HEK293 (cell line): Measurements from ENCODE around the gene MAPK12.

Experiments
- EGR2 ChIP-seq: fragments of 450-650 bp; formaldehyde crosslinking; IDR thresholded peaks from 2 replicates; pipeline ENCODE4 v1.5.1; 2016; ENCODE audit warnings: low read depth, missing biosample characterization, missing genetic modification characterization
- HOXA7 ChIP-seq: sonication (generic); formaldehyde crosslinking; IDR thresholded peaks from 2 replicates; pipeline ENCODE4 v1.8.1; 2022; ENCODE audit warnings: missing genetic modification reagents, borderline replicate concordance
- HOXC10 ChIP-seq: sonication (generic); formaldehyde crosslinking; IDR thresholded peaks from 2 replicates; pipeline ENCODE4 v1.8.1; 2023; ENCODE audit warnings: mild to moderate bottlenecking, missing genetic modification reagents
- KLF10 ChIP-seq: fragments of 450-650 bp; IDR thresholded peaks from 2 replicates; pipeline ENCODE4 v1.5.1; 2018; ENCODE audit warnings: missing biosample characterization, mild to moderate bottlenecking, missing genetic modification characterization
- OSR2 ChIP-seq: fragments of 450-650 bp; formaldehyde crosslinking; IDR thresholded peaks from 2 replicates; pipeline ENCODE4 v1.5.1; 2016; ENCODE audit warnings: missing biosample characterization, missing genetic modification characterization
- PRDM2 ChIP-seq: fragments of 450-650 bp; formaldehyde crosslinking; IDR thresholded peaks from 2 replicates; pipeline ENCODE4 v1.5.1; 2016; ENCODE audit warnings: missing biosample characterization, missing genetic modification characterization, borderline replicate concordance
- PRDM6 ChIP-seq: fragments of 450-650 bp; formaldehyde crosslinking; IDR thresholded peaks from 2 replicates; pipeline ENCODE4 v1.5.1; 2017; ENCODE audit warnings: missing biosample characterization, missing genetic modification characterization
- SCRT1 ChIP-seq: fragments of 450-650 bp; formaldehyde crosslinking; IDR thresholded peaks from 2 replicates; pipeline ENCODE4 v1.5.1; 2016; ENCODE audit warnings: missing biosample characterization, missing genetic modification characterization, borderline replicate concordance
- SP3 ChIP-seq: fragments of 450-650 bp; formaldehyde crosslinking; IDR thresholded peaks from 2 replicates; pipeline ENCODE4 v1.5.1; 2016; ENCODE audit warnings: missing biosample characterization, missing genetic modification characterization
- TCF7L2 ChIP-seq: IDR thresholded peaks from 2 replicates; pipeline ENCODE4 v1.6.1; 2011; ENCODE audit warnings: low read depth, mild to moderate bottlenecking, inconsistent platforms, low read length, moderate library complexity, borderline replicate concordance
- WT1 ChIP-seq: fragments of 450-650 bp; formaldehyde crosslinking; IDR thresholded peaks from 2 replicates; pipeline ENCODE4 v1.5.1; 2016; ENCODE audit warnings: missing biosample characterization, missing genetic modification characterization
- ZBTB1 ChIP-seq: fragments of 450-650 bp; formaldehyde crosslinking; IDR thresholded peaks from 2 replicates; pipeline ENCODE4 v1.5.1; 2016; ENCODE audit warnings: missing biosample characterization, missing genetic modification characterization
- ZBTB21 ChIP-seq: fragments of 450-650 bp; formaldehyde crosslinking; IDR thresholded peaks from 2 replicates; pipeline ENCODE4 v1.5.1; 2017; ENCODE audit warnings: missing biosample characterization, missing genetic modification characterization
- ZFP69B ChIP-seq: fragments of 450-650 bp; formaldehyde crosslinking; IDR thresholded peaks from 2 replicates; pipeline ENCODE4 v1.5.1; 2016; ENCODE audit warnings: missing biosample characterization, missing genetic modification characterization
- ZNF112 ChIP-seq: fragments of 450-650 bp; formaldehyde crosslinking; IDR thresholded peaks from 2 replicates; pipeline ENCODE4 v1.5.0; 2017; ENCODE audit warnings: missing biosample characterization, missing genetic modification characterization
- ZNF146 ChIP-seq: fragments of 450-650 bp; formaldehyde crosslinking; IDR thresholded peaks from 2 replicates; pipeline ENCODE4 v1.5.1; 2016; ENCODE audit warnings: missing biosample characterization, missing genetic modification characterization
- ZNF2 ChIP-seq: fragments of 450-650 bp; formaldehyde crosslinking; IDR thresholded peaks from 2 replicates; pipeline ENCODE4 v1.5.1; 2016; ENCODE audit warnings: missing biosample characterization, missing genetic modification characterization
- ZNF366 ChIP-seq: fragments of 450-650 bp; formaldehyde crosslinking; conservative IDR thresholded peaks from 2 replicates; pipeline ENCODE4 v1.5.1; 2016; ENCODE audit warnings: missing biosample characterization, missing genetic modification characterization
- ZNF416 ChIP-seq: fragments of 450-650 bp; formaldehyde crosslinking; IDR thresholded peaks from 2 replicates; pipeline ENCODE4 v1.5.1; 2016; ENCODE audit warnings: missing biosample characterization, missing genetic modification characterization
- ZNF521 ChIP-seq: fragments of 450-650 bp; formaldehyde crosslinking; IDR thresholded peaks from 2 replicates; pipeline ENCODE4 v1.5.1; 2017; ENCODE audit warnings: missing biosample characterization, mild to moderate bottlenecking, missing genetic modification characterization
- ZNF560 ChIP-seq: fragments of 450-650 bp; formaldehyde crosslinking; IDR thresholded peaks from 2 replicates; pipeline ENCODE4 v1.5.1; 2017; ENCODE audit warnings: missing biosample characterization, missing genetic modification characterization, borderline replicate concordance
- ZNF561 ChIP-seq: fragments of 450-650 bp; IDR thresholded peaks from 2 replicates; pipeline ENCODE4 v1.5.1; 2018; ENCODE audit warnings: missing biosample characterization, missing genetic modification characterization, borderline replicate concordance
- ZNF610 ChIP-seq: fragments of 450-650 bp; formaldehyde crosslinking; IDR thresholded peaks from 2 replicates; pipeline ENCODE4 v1.5.1; 2016; ENCODE audit warnings: missing biosample characterization, missing genetic modification characterization, borderline replicate concordance
- ZNF670 ChIP-seq: fragments of 450-650 bp; formaldehyde crosslinking; IDR thresholded peaks from 2 replicates; pipeline ENCODE4 v1.5.1; 2016; ENCODE audit warnings: missing biosample characterization, missing genetic modification characterization, low read depth
- ZSCAN18 ChIP-seq: fragments of 450-650 bp; formaldehyde crosslinking; IDR thresholded peaks from 2 replicates; pipeline ENCODE4 v1.5.1; 2016; ENCODE audit warnings: missing biosample characterization, missing genetic modification characterization
- ZXDB ChIP-seq: fragments of 450-650 bp; formaldehyde crosslinking; IDR thresholded peaks from 2 replicates; pipeline ENCODE4 v1.5.1; 2016; ENCODE audit warnings: missing biosample characterization, missing genetic modification characterization
- TF ChIP-seq, protein P1 (sequence below): fragments of 450-650 bp; formaldehyde crosslinking; IDR thresholded peaks from 2 replicates; pipeline ENCODE4 v1.5.1; 2017; ENCODE audit warnings: missing biosample characterization, missing genetic modification characterization
- TF ChIP-seq, protein P2 (sequence below): fragments of 450-650 bp; formaldehyde crosslinking; IDR thresholded peaks from 2 replicates; pipeline ENCODE4 v1.5.1; 2016; ENCODE audit warnings: missing biosample characterization, missing genetic modification characterization, low read depth

The MAPK12 gene

DNA sequence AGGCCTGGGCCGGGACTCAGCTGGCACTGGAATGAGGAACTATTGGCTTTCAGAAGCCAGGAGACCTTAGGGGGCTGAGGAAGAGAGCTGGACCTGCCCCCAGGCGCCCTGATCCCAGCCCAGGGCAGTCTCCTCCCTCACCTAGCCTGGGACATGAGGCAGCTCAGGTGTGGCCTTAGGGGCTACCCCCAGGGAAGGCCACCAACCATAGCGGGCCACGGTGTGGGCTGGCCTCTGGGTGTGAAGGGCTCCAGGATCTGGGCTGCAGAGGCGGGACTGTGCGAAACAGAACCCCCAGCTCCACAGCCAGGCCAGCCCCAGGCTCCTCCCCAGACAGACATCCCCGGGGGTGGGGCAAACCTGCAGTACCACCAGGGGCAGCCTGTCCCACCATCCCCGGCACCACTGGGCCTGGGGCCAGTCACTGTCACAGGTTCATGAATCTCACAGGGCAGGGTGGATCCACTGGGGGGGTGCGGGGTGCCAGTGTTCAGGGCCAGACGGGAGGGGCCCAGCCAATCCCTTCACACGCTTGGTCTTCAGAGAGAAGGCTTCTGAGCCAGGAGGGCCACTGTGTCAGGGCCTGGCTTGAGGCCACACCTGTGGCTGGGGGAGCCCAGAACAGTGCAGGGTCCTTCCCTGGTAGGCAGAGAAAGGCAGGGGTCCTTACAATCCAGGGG lies 42.5 kb upstream of the MAPK12 start (continued):
- TF ChIP-seq PRDM2 (tag by site-specific recombination) (no peak), ZNF416 (no peak), ZNF2 (tag by site-specific recombination) (no peak), KLF10 (tag by site-specific recombination) (no peak), ZNF112 (tag by site-specific recombination) (no peak), ZNF521 (tag by site-specific recombination) (no peak), EGR2 (tag by site-specific recombination) (peak; percentile 33; the same call in 1 of the 2 replicates), PRDM6 (tag by site-specific recombination) (no peak), ZNF560 (tag by site-specific recombination) (no peak), HOXC10 (no peak), ZNF561 (tag by site-specific recombination) (no peak), ZSCAN18 (tag by site-specific recombination) (no peak), ZXDB (tag by site-specific recombination) (no peak), HOXA7 (CRISPR knock-in tag) (no peak), ZNF670 (tag by site-specific recombination) (no peak), SCRT1 (tag by site-specific recombination) (no peak), ZNF610 (tag by site-specific recombination) (no peak), WT1 (no peak), ZFP69B (tag by site-specific recombination) (no peak), SP3 (tag by site-specific recombination) (peak; percentile 57), OSR2 (tag by site-specific recombination) (peak; percentile 29; the same call in 1 of the 2 replicates), TCF7L2 (no peak), ZBTB1 (tag by site-specific recombination) (no peak), ZNF146 (tag by site-specific recombination) (no peak), ZNF366 (tag by site-specific recombination) (peak; percentile 42), ZBTB21 (tag by site-specific recombination) (no peak)
- TF ChIP-seq, protein P1, sequence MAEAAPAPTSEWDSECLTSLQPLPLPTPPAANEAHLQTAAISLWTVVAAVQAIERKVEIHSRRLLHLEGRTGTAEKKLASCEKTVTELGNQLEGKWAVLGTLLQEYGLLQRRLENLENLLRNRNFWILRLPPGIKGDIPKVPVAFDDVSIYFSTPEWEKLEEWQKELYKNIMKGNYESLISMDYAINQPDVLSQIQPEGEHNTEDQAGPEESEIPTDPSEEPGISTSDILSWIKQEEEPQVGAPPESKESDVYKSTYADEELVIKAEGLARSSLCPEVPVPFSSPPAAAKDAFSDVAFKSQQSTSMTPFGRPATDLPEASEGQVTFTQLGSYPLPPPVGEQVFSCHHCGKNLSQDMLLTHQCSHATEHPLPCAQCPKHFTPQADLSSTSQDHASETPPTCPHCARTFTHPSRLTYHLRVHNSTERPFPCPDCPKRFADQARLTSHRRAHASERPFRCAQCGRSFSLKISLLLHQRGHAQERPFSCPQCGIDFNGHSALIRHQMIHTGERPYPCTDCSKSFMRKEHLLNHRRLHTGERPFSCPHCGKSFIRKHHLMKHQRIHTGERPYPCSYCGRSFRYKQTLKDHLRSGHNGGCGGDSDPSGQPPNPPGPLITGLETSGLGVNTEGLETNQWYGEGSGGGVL (tag by site-specific recombination): no peak
- TF ChIP-seq, protein P2, sequence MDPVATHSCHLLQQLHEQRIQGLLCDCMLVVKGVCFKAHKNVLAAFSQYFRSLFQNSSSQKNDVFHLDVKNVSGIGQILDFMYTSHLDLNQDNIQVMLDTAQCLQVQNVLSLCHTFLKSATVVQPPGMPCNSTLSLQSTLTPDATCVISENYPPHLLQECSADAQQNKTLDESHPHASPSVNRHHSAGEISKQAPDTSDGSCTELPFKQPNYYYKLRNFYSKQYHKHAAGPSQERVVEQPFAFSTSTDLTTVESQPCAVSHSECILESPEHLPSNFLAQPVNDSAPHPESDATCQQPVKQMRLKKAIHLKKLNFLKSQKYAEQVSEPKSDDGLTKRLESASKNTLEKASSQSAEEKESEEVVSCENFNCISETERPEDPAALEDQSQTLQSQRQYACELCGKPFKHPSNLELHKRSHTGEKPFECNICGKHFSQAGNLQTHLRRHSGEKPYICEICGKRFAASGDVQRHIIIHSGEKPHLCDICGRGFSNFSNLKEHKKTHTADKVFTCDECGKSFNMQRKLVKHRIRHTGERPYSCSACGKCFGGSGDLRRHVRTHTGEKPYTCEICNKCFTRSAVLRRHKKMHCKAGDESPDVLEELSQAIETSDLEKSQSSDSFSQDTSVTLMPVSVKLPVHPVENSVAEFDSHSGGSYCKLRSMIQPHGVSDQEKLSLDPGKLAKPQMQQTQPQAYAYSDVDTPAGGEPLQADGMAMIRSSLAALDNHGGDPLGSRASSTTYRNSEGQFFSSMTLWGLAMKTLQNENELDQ: no peak
